Measurements from ENCODE around the gene PDE8B.

The PDE8B gene

DNA sequence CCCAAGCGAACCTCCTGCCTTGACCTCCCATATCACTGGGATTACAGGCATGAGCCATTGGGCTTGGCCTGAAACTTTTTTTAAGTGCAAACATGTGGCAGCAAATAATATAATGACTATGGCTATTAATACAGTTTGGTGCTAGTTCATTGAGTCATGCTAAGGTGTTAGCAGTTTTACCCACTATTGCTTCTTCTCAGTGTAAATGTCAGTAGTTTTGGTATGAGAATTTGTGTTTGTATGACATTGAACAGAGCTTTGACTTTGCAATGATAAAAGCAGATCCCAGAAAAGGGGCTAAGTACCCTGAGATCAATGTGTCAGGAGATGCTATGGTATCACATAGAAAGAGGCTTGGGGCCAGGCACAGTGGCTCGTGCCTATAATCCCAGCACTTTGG is 214.4 kb downstream of the PDE8B start:
- no peak overlapping the region for H3K4me3 ChIP-seq (ENCODE audit: control insufficient read depth, low read depth, low read length)
- TF ChIP-seq, protein P1, sequence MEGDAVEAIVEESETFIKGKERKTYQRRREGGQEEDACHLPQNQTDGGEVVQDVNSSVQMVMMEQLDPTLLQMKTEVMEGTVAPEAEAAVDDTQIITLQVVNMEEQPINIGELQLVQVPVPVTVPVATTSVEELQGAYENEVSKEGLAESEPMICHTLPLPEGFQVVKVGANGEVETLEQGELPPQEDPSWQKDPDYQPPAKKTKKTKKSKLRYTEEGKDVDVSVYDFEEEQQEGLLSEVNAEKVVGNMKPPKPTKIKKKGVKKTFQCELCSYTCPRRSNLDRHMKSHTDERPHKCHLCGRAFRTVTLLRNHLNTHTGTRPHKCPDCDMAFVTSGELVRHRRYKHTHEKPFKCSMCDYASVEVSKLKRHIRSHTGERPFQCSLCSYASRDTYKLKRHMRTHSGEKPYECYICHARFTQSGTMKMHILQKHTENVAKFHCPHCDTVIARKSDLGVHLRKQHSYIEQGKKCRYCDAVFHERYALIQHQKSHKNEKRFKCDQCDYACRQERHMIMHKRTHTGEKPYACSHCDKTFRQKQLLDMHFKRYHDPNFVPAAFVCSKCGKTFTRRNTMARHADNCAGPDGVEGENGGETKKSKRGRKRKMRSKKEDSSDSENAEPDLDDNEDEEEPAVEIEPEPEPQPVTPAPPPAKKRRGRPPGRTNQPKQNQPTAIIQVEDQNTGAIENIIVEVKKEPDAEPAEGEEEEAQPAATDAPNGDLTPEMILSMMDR (conservative IDR thresholded peaks at IDR 0.05; ENCODE audit: control insufficient read depth, insufficient read depth, low read depth, low read length) = no peak
- no peak for DNase-seq (ENCODE audit: low read depth)

DNA sequence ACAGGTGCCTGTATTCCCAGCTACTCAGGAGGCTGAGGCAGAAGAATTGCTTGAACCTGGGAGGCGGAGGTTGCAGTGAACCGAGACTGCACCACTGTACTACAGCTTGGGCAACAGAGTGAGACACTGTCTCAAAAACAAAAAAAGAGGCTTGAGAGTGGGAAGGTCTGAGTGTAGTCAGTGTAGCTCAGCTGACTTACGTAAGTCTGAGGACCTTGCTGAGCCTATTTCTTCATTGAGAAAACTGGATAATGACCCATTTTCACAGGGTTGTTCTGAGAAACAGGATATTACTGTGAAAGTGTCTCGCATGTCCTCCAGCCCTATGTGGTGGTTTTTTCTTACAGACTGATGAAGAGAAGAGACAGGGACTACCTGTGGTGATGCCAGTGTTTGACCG is 214.9 kb downstream of the PDE8B start:
- TF ChIP-seq, protein P1 (conservative IDR thresholded peaks at IDR 0.05; ENCODE audit: control insufficient read depth, insufficient read depth, low read depth, low read length) = no peak
- no peak overlapping the region for H3K4me3 ChIP-seq (ENCODE audit: control insufficient read depth, low read depth, low read length)
- no peak for DNase-seq (ENCODE audit: low read depth)

DNA sequence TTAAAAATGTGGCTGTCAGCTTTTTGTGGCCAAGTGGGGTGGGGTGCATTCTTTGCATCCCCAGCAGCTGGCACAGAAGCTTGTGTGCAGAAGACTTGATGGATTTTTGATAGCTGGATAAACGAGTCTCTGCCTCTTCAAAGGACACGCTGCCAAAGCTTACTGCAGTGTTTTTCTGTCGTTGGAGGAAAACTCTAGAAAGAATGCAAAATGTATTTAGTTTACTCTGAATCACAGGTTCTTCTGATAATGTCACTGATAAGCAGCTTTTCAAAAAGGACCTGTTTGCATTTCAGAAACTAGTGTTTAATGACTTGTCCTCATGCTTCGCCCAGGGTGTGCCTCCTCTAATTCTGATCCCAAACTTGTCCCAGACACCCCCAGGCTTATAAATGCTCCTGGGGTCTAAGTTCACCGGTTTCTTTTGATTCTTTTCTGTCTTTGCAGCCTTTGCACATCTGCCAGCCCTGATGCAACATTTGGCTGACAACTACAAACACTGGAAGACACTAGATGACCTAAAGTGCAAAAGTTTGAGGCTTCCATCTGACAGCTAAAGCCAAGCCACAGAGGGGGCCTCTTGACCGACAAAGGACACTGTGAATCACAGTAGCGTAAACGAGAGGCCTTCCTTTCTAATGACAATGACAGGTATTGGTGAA is 215.6 kb downstream of the PDE8B start:
- TF ChIP-seq, protein P1 (conservative IDR thresholded peaks at IDR 0.05; ENCODE audit: control insufficient read depth, insufficient read depth, low read depth, low read length) = no peak
- H3K4me3 ChIP-seq (ENCODE audit: control insufficient read depth, low read depth, low read length) = no peak overlapping the region
- peak; percentile 47 for DNase-seq (ENCODE audit: low read depth)

DNA sequence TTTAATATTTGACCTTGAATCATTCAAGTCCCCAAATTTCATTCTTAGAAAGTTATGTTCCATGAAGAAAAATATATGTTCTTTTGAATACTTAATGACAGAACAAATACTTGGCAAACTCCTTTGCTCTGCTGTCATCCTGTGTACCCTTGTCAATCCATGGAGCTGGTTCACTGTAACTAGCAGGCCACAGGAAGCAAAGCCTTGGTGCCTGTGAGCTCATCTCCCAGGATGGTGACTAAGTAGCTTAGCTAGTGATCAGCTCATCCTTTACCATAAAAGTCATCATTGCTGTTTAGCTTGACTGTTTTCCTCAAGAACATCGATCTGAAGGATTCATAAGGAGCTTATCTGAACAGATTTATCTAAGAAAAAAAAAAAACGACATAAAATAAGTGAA is 216.2 kb downstream of the PDE8B start:
- H3K4me3 ChIP-seq (ENCODE audit: control insufficient read depth, low read depth, low read length) = no peak overlapping the region
- DNase-seq (ENCODE audit: low read depth) = peak; percentile 88
- TF ChIP-seq, protein P1 (conservative IDR thresholded peaks at IDR 0.05; ENCODE audit: control insufficient read depth, insufficient read depth, low read depth, low read length) = no peak

DNA sequence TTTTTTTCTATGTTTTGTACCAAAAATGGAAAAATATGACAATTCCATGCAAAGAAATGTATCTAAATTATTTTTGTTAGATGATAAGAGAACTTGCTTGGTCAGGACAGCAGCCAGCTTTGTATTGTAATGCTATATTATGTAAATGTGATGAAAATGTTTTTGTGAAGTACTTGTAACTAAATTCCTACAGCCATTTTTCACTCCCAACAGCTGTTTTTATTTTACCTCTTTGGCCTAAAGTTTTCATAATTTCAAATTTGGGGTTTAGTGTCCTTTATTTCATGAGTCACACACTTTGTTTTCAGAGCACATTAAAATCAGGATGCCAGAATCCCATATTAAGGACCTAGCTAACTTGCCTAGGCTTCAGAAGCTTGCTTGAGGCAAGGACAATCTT is 217.5 kb downstream of the PDE8B start:
- peak; percentile 53 for DNase-seq (ENCODE audit: low read depth)
- TF ChIP-seq, protein P1 (conservative IDR thresholded peaks at IDR 0.05; ENCODE audit: control insufficient read depth, insufficient read depth, low read depth, low read length) = no peak
- no peak overlapping the region for H3K4me3 ChIP-seq (ENCODE audit: control insufficient read depth, low read depth, low read length)

DNA sequence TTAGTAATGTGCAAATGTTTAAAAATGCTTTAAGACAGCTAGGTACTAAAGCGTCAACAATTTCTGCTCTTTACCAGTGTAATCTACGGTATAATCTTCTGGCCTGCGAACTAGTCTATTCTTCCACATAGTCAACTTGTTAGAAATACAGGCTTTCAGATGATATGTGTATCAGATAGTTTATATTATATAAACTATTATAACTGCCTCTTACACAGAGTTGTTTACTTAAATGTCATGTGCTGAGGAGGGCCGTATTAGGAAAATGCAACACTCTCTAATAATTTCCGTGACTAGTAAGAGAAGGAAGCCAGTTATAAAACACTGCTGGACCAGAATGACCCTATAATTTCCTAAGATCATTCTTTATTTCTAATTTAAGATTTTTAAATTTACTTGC is 218.0 kb downstream of the PDE8B start:
- H3K4me3 ChIP-seq (ENCODE audit: control insufficient read depth, low read depth, low read length) = no peak overlapping the region
- TF ChIP-seq, protein P1 (conservative IDR thresholded peaks at IDR 0.05; ENCODE audit: control insufficient read depth, insufficient read depth, low read depth, low read length) = no peak
- DNase-seq (ENCODE audit: low read depth) = no peak

DNA sequence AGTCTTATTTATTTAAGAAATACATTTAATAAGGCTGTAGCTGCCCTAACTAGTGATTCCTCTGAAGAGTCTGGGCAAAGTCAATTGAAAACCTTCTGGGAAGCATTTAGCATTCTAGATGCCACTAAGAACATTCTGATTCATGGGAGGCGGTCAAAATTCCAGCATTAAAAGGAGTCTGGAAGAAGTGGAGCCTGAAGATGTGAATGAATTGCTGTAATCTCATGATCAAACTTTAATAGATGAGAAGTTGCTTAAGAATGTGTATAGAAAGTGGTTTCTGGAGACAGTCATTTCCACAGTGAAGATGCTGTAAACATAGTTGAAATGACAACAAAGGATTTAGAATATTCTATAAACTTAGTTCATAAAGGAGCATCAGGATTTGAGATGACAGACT is 220.2 kb downstream of the PDE8B start:
- DNase-seq (ENCODE audit: low read depth) = no peak
- TF ChIP-seq, protein P1 (conservative IDR thresholded peaks at IDR 0.05; ENCODE audit: control insufficient read depth, insufficient read depth, low read depth, low read length) = no peak
- H3K4me3 ChIP-seq (ENCODE audit: control insufficient read depth, low read depth, low read length) = no peak overlapping the region
